NCI-H187 treated with DMSO at 0.1 percent for 48 hours (cell line): Measurements from ENCODE around the gene CCDC146.

Source experiments
- DNase-seq: peaks from one replicate; lab custom pipeline; 2025; lab: John Stamatoyannopoulos, UW

CCDC146 gene

DNA sequence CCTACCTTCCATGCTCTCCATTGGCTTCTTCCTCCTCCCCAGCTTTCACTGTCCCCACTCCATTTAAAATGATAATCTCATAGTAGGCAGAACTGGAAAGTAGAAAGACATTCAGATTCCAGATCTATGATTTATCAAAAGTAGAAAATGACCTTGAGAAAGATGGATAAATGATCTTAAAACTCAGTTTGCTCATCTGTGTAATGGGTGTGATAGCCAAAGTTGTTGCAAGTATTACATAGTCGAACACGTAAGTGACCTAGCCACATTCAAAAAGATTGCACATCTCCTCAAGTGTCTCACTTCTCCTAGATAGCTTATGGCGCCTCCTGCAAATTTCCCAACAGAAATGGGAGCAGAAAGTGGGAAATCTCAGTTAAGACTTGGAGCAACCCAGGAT, 167.0 kb downstream of the CCDC146 start:
- no peak for DNase-seq

DNA sequence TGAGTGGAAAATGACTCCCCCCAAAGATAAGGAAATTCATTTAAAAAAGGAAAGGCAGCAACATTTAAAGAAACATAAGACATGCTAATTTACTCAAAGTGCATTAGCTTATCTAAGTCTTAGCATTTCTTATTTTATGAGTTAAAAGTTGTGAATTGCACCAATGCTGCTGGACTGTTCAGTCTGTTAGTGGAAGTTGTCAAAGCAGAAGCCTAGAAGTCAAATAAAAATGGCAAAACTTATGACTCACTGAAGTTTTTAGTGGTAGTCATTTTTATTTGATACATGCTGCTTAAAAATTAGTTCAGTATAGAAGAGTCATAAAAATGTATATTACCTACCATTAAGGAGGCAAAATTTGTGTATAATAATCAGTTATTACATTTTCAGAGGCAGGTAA, 168.0 kb downstream of the CCDC146 start:
- no peak for DNase-seq

DNA sequence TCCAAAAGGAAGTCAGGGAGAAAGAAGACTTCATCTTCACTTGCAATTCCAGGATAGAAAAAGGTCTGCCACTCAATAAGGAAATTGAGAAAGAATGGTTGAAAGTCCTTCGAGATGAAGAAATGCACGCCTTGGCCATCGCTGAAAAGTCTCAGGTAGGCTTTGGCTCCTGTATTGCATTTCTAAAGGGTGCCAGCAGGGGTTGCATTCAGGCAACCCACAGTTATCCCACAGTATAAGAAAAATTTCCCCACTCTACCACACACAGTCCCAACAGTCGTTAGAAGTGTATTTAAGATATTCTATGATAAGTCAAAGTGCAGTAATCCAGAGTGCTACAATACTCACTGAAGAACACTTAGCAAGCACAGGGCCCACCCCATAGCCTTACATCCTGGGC, 170.6 kb downstream of the CCDC146 start:
- no peak for DNase-seq

DNA sequence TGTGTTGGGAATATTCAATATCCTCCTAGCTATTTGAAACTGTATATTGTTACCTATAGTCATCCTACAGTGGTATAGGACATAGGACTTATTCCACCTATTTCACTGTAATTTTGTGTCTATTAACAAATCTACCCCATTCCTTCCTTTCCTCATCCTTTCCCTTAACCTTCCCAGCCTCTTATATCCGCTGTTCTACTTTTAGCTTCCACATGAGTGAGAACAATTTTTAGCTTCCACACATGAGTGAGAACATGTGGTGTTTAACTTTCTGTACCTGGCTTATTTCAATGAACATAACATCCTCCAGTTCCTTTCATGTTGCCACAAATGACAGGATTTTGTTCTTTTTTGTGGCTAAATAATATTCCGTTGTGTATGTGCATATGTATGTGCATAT, 173.1 kb downstream of the CCDC146 start:
- no peak for DNase-seq

DNA sequence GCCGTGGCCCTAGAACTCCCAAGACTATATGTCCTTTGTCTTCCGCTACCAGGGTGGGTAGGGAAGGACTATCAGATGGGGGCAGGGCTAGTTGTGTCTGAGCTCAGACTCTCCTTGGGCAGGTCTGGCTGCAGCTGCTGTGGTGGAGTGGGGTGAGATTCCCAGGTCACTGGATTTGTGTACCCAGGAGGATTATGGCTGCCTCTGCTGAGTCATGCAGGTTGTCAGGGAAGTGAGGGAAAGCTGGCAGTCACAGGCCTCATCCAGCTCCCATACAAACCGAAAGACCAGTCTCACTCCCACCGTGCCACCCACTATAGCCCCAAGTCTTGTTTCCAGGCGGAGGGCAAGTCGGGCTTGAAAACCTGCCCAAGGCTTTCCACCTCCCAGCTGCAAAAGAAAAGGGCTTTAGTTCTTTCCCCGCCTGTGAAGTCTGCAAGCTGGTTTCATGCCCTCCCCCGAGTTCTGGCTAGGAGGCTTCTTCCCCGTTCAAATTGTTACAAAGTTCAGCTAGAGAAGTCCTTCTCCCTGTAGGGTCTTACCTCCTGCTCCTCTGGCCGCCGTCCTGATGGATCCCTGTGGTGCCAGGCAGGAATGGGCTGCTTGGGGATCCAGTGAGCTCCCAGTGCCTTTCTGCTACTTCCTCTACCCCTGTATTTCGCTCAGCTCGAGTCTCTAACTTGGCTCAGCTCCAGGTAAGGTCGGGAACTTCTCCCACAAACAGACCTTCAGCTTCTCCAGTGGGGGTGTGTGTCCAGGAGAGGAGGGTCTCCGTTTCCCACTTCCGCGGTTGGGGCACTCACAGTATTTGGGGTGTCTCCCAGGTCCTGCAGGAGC, 184.0 kb downstream of the CCDC146 start:
- DNase-seq: no peak

DNA sequence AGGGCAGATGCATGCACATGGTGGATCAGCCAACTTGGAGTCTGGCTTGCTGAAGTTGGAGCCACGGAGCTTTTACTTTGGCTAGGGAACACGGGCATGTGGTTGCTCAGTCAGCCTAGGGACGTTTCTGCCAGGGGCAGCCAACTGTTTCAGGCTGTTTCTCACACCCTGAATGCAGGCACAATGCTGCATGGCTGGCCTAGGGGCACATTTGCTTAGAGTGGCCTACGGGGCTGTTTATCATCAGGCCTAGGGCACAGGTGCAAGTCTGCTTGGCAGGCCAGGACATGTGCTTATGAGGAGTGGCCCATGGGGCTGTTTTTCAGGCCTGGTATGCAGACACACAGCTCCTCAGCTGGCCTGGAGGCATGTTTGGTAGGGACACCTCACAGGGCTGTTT, 186.4 kb downstream of the CCDC146 start:
- no peak for DNase-seq

DNA sequence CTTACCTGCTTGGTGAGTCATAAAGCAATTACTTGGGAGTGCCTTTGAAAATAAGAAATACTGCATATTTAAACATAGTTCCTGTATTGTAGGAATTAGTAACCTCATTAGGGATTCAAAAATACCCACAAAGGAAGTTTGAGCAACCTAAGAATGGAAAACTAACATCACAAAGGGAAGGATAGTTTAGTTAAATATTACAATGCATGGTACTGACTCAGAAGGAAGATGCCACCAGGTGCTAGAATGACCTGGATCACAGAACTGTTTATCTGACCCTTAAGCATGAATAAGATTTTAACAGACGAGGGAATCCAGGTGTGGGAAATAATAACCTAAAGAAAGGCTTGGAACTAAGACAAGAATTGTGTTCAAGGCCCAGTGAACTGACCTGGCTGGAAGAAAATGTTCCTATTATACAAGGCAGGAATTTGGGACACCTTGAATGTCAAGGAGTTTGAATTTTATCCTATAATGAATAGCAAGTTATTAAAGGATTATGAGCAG, 187.4 kb downstream of the CCDC146 start:
- no peak for DNase-seq

DNA sequence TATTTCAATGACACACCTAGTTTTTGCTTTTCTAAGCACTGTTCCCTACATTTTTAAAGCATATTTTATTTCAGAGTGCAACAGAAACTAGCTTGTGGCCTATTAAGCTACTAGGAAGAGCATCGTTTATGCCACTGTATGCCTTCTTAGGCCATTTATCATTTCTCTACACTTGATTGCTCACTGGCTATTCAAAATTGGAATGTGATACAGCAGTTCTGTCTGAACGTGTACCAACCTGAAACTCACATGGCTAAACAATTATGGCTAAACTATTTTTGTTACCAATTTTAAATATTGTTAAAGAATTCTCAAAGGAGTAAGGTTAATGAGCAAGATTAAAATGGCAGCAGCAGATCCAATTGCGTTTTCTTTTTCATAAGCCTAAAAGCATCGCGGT, 188.6 kb downstream of the CCDC146 start:
- DNase-seq: no peak

DNA sequence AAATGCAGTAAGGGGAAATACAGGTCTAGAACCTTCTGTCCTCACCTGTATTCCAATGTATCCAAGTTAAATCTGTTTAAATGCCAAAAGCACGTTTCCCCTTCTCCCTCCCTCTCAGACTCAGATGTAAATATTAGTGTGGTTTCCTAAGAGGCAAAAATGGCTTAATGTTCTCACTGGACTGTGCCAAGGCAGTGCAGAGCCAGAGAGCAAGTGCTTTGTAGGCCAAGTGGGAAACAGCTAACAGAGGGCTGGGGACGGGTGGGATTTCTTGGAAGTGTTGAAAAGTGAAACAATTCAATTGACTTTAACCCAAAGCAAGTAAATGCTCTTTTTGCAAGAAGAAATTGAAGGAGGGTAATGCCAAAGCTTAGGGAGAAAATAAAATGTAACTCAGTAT, 190.7 kb downstream of the CCDC146 start:
- DNase-seq: no peak

DNA sequence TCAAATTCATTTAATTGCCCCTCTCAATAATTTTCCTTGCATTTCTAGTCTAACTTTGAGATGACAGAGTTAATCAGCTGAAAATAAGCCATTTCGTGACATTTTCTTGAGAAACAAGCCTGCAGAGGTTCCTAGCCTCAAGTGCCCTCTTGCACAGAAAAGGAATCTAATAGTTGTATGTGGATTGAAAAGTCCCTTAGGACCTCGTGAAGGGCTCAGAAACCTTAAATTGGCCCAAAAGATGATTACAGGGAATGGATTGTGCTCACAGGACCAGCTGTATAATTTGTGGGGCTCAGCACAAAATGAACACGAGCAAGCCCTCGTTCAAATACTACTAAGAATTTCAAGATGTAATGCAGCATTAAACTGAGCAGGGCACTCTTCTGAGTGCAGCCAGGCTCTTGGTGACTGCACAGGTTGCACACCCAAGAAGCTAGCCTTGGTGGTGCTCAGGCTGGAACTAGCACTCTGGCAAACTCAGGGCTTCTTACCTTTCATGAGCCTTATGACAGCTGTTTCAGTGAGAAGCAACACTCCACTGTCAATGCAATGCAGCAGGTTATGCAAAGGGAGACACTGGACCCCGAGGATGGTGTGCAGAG, 191.6 kb downstream of the CCDC146 start:
- no peak for DNase-seq

DNA sequence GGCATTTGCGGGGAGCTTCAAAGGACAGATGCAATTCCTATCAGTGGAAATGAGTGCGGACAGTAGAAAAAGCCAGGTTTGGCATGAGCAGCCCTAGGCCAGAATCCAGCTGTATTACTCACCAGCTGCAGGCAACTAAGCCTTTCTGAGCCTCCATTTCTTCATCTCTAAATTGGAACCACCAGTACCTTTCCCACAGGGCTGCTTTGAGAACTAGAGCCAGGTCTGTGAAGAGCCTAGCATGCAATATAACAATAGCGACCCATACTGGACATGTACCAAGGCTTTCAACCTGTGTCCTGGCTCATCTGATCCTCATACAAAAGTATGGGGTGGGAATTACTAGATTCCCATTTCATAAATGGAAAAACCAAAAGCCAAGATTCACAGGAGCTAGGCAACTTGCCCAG, 192.8 kb downstream of the CCDC146 start:
- DNase-seq: no peak

DNA sequence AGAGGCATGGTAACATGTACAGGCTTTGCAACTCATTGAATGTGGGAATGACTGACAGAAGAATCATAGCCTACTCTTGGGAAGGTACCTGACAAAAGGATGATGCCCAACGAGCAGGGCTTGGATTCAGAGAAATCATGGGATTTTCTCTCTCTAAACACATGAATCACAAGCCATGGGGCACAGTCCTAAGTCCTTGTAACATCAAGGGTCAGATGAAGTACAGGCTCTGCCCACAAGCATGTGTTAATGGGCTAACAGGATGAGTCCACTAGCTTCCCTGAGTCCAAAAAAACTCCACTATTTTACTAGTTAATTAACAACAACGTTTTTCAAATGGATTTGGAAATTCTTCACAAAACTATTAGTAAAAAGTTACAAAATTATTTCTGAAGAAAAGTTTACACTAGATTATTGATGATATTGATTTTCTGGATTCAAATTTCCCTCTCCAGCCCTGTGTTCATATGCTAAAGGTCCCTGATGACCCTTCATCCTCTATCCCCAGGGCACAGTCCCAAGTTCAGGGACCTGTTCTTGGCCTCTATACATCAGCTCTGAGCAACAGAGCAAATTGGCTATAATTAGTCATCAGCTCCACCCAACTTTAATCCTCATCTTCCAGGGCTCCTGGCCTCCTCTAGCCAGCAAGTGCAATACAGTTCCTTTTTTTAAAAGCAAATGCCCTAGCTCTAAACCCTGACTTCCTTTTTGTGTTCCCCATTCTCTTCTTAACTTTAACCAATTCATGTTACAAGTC, 194.0 kb downstream of the CCDC146 start:
- no peak for DNase-seq

DNA sequence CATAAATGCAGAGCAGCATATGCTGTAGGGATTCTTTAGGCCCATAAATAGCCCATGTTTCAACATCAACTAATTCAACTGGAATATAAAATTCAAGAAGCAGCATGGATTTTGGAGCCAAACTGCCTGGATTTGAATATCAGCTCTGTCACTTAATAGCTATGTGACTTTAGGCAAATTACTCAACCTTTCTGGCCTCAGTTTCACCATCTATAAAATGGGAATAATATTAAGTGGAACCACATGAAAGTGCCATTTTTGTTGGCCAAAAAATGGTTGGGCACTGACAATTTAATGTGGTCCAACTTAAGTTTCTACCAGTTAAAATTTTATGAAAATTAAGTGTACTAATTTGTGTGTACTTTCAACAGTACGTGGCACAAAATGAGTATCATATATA, 195.6 kb downstream of the CCDC146 start:
- no peak for DNase-seq

DNA sequence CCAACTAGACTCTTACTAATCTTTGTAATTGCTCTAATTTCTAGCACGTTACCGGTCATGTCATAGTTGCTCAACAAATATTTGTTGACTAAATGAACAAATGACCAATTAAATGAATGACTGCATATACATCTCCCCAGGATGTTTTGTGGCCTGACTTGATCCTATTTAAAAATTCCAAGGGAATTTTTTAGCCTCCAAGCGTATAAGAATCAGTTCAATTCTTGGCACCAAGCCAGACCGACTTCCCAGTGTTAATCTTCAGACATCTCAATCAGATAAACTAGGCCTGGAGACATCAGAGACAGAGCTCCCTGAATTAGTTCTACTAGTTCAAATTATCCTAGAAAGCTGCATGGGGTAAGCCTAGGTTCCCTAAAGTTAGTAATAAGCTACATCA, 197.7 kb downstream of the CCDC146 start:
- DNase-seq: no peak

DNA sequence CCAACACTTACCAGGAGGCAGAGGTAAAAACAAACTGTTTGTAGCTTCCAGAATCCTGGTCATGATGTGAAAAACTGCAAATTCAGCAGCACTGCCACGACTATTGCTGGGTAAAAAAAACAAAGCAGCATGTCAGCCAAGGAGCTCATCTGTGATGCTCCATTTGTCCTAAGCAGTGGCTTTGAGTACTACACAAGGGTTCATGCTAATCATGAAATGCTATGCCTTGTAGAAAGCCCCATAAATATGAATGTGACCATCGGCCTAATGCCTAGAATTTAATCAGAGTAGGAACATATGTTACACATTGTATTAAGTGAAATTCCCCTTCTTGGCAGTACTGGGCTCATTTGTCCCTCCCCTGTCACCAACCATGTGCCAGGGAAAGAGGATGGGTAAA, 198.3 kb downstream of the CCDC146 start:
- DNase-seq: no peak

DNA sequence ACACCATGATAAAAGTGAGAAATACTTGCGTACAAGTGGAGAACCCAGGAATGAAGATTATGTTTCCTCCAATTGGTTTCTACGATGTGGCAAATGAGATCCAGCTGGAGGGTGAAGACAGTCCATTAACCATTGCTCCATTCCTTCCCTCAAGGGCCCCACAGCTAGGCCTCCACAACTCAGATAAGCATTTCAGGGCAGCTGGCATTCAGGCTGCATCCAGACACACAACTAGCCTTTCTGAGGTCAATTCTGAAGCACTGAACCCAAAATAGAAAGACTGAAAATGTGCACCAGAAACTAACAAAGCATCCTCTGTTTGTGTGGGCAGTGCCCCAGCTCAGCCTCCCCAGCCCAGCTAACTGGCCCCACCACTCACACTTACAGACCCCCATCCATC, 198.9 kb downstream of the CCDC146 start:
- no peak for DNase-seq

DNA sequence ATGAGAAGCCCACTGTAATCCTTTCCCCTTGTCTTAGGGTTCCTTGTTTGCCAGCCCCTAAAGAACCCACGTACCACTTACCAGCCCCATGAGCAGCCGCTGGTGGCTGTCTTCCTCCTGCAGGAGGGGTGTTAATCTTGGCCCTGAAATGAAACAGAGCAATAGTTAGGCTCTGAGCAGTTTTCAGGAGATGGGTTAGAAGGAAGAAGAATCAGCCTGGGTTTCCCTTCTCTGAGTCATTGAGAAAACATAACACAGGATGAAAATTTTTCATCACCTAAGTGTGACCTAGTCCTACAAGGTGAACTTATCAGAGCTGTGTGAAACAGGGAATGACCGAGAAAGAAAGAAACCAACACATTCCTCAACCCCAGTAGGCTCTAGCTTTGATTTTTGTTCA, 203.7 kb downstream of the CCDC146 start:
- no peak for DNase-seq

DNA sequence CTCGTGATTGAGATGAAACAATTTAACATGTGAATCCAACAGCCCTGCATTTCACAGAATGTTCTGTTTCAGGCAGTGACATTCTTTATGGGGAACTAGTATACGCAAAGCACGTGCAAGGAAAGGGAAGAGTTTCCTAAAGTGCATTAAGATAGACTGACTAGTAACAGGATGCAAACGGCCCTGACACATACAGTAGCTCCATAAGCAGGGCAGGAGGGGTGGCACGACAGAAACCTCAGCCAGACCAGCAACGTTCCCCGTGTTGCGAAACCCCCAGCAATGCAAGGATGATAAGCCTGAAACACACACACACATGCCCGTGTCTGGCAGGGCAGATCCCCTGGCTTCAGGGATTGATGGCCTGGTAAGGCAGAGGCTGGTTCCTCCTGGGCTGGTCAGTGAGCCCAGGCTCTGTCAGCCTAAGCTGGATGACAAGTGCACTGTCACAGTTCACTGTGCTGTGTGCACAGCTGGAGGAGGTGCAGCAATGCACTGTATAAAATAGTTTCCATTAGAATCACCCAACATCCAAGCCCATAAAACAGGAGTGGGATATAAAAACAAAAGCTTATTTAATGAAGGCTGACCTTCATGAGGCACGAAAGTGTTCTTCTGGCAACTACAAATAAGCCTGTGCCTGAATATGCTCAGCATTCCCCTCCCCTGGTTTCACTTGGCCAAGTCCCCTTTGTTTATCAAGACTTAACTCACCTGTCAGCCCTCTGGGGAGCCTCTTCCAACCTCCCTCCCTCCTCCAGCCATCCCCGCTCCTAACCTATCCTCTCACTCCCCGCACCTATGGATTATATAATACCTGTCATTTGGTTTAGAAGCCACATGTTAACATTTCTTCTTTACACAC, 204.9 kb downstream of the CCDC146 start:
- DNase-seq: no peak

DNA sequence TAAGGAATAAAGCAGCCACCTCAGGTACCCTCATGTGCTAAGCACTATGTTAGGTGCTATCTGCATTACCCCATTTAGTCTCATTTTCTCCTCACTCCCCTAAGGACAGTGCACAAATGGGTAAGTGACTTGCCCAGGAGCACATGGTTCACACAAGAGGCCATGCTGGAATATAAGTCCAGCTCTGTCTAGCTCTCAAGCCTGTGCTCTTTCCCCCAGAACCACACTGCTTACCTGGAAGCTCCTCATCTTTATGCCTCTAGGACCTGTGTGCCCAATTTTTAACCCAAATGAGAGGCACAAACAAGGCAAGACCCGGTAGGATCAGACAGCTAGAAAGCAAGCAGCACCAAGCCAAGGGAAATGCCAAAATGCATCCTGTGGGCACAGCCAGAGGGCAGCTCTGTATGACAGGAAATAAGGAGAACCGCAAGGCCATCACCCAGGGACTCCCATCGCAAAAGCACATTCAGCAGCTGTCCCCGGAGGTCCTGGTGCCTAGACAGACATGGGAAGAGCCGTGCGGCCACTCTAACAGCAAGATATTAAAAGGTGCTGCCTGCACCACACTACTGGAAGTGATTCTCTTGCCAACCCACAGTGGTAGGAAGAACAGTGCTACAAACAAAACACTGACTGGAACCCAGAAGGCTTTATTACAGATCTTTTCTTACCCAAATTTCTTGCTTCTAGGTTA, 205.7 kb downstream of the CCDC146 start:
- DNase-seq: no peak

DNA sequence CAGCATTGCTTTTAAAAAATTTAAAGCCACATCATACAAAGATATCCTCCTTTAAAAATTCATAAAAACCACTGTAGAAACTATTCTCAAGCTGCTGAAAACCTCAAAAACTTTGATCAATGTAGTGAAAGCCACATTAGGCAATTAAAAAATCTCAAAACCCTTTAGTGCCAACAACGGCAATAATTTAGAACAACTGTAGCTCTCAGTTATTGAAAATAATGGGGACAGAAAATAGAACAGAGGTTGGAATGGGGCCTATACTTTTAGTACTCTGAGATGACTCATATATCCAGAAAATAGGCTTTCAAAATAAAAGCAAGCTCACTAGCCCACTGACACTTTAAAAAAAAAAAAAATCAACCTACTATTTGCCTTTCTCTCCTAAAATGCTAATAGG, 206.3 kb downstream of the CCDC146 start:
- DNase-seq: no peak

DNA sequence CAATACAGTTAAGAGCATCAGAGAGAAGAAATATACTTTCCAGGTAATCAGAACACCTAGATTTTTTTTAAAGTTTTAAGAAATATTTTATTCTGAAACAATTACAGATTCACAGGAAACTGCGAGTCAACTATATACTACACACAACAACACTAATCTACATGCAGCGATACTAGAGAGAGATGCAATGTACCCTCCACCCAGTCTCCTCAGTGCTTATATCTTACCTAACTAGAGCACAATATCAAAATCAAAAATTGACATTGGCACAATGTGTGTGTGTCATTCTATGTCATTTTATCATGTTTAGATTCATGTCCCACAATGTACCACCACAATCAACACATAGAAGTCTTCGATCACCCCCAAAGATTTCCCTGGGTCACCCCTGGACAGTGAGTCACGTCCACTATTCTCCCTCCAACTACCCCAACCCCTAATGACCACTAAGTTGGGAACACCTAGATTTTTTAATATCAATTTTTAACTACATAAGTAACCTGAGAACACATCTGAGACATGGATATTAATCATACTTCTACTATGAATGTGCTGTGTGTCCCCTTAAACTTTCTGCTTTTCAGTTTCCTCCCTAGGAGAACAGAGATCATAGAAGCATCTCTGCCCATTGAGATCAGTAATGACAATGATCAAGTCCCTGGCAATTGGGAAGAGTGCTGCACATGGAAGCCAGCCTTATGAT, 207.2 kb downstream of the CCDC146 start:
- DNase-seq: no peak
